Transverse colon (tissue), 4 donors: ENCODE results near the gene CNTNAP2. TPM values are rescaled to one million over a fixed set of nuclear protein-coding genes. Genes with fewer than 3 reads are reported as not detected.

ENCODE experiments used
- DNase-seq: peaks from one replicate; pipeline ENCODE4 v3.0.0-alpha.2; 2019
- H3K27ac ChIP-seq, 4 donors: fragments of 200-600 bp; sonication (generic); 2 replicates each; pipeline ENCODE4 v1.5.1; 2016 to 2018; ENCODE audit warnings: inconsistent platforms in 4 of 4
- H3K27me3 ChIP-seq: fragments of 200-600 bp; sonication (generic); 2 replicates; pipeline ENCODE4 v1.5.1; 2017; ENCODE audit warnings: inconsistent platforms
- H3K36me3 ChIP-seq, 4 donors: fragments of 200-600 bp; sonication (generic); 2 replicates each; pipeline ENCODE4 v1.5.1; 2017 to 2019; ENCODE audit warnings: inconsistent platforms in 4 of 4
- H3K4me1 ChIP-seq, 4 donors: fragments of 200-600 bp; sonication (generic); 2 replicates each; pipeline ENCODE4 v1.5.1; 2017 to 2020; ENCODE audit warnings: inconsistent platforms in 4 of 4
- H3K4me3 ChIP-seq, 4 donors: fragments of 200-600 bp; sonication (generic); 1 replicate in 1 of 4; 2 replicates in 3 of 4; pipeline versions ENCODE4 v1.5.1 to v1.6.1; 2017 to 2019; ENCODE audit warnings: inconsistent platforms in 4 of 4
- H3K9me3 ChIP-seq, 2 donors: fragments of 200-600 bp; sonication (generic); 2 replicates each; pipeline ENCODE4 v1.5.1; 2017 to 2019; ENCODE audit warnings: inconsistent platforms in 2 of 2
- CTCF ChIP-seq, 5 experiments: fragments of 200-600 bp in 3 of 5; fragments of 450-650 bp in 2 of 5; sonication (generic) in 3 of 5; IDR thresholded peaks; 1 replicate in 2 of 5; 2 replicates in 3 of 5; pipeline ENCODE4 v1.5.1; 2016 to 2017; ENCODE audit warnings: antibody characterized with exemption in 5 of 5, inconsistent platforms in 3 of 5, mild to moderate bottlenecking in 2 of 5, moderate library complexity in 1 of 5
- EP300 ChIP-seq: sonication (generic); formaldehyde crosslinking; IDR thresholded peaks from one replicate; pipeline ENCODE4 v1.6.1; 2017; ENCODE audit warnings: antibody characterized with exemption, low read depth
- POLR2A ChIP-seq: fragments of 450-650 bp; IDR thresholded peaks from one replicate; pipeline ENCODE4 v1.6.1; 2016; ENCODE audit warnings: antibody characterized with exemption, mild to moderate bottlenecking, moderate library complexity
- POLR2AphosphoS5 ChIP-seq, 3 donors: sonication (generic); formaldehyde crosslinking; IDR thresholded peaks; one replicate each; pipeline ENCODE4 v1.6.1; 2016; ENCODE audit warnings: antibody characterized with exemption in 3 of 3
- WGBS, 2 donors: methylation state at CpG; one replicate each; pipeline ENCODE4 v1.1.5; 2018; ENCODE audit warnings: low coverage in 1 of 2; 5-methylcytosine and 5-hydroxymethylcytosine counted together
- in situ Hi-C, 4 donors: fragments of 200-750 bp; cut with MboI; loops; one replicate each; pipeline versions ENCODE4 v1.15.0 to v1.15.1; 2017; ENCODE audit warnings: low sequenced_read_pairs in 3 of 4, low pct_ligation_motif_present in 1 of 4, low pct_unique_long_range_greater_than_20kb in 1 of 4
- intact Hi-C: fragments of 100-400 bp; cut with DNase I; formaldehyde crosslinking; loops from one replicate; pipeline ENCODE4 v1.15.1; 2023; ENCODE audit warnings: low total_unique reads
- total RNA-seq, 4 donors: library from RNA; depleted of rRNA; stranded (reverse); fragments of >200 nt; gene quantifications; one replicate each; pipeline ENCODE4 v1.1.0, GENCODE V29; 2016

CNTNAP2 gene
- total RNA-seq, 4 donors from 2014 or later = 0.60 to 2.9 (median 2.4) TPM

- 55 to 65% methylated on average over 6 of the region's 6 CpGs for WGBS, 2 donors
- no peak overlapping the region for H3K4me3 ChIP-seq
- DNase-seq = no peak
- TF ChIP-seq CTCF (IDR thresholded peaks at IDR 0.05) (no peak), EP300 (no peak), POLR2A (no peak), POLR2AphosphoS5 (IDR thresholded peaks at IDR 0.05) (no peak)
- no peaks in the 10 kb centered on the region for H3K36me3 ChIP-seq
- no peak overlapping the region for H3K27ac ChIP-seq
- intact Hi-C loops = no loop called here
- no peaks in the 10 kb centered on the region for H3K4me1 ChIP-seq
- no peaks in the 10 kb centered on the region for H3K27me3 ChIP-seq
- in situ Hi-C loops = loop anchor here (25.0 kb wide), 1 partner anchor 1047 kb away; no protein-coding TSS in a partner anchor
- no peaks in the 10 kb centered on the region for H3K9me3 ChIP-seq
Measured at GRCh38 chr7:146084086-146084485, 32.5 kb upstream of the CNTNAP2 start.

GRCh38 chr7:146090023-146090645 lies 26.5 kb upstream of the CNTNAP2 start:
- Histone ChIP-seq H3K9me3 (no peaks in the 10 kb centered on the region), H3K4me3 (no peak overlapping the region), H3K27me3 (no peaks in the 10 kb centered on the region), H3K27ac (no peak overlapping the region), H3K36me3 (no peaks in the 10 kb centered on the region), H3K4me1 (no peaks in the 10 kb centered on the region)
- no peak for DNase-seq
- intact Hi-C loops = no loop called here
- 0 to 4% methylated on average over 2 to 4 of the region's 4 CpGs for WGBS, 2 donors
- in situ Hi-C loops = loop anchor here (25.0 kb wide), 1 partner anchor 1053 kb away; no protein-coding TSS in a partner anchor
- TF ChIP-seq POLR2A (no peak), EP300 (no peak), POLR2AphosphoS5 (IDR thresholded peaks at IDR 0.05) (no peak), CTCF (IDR thresholded peaks at IDR 0.05) (peak; percentile 48 to 63 (median 52))

DNA sequence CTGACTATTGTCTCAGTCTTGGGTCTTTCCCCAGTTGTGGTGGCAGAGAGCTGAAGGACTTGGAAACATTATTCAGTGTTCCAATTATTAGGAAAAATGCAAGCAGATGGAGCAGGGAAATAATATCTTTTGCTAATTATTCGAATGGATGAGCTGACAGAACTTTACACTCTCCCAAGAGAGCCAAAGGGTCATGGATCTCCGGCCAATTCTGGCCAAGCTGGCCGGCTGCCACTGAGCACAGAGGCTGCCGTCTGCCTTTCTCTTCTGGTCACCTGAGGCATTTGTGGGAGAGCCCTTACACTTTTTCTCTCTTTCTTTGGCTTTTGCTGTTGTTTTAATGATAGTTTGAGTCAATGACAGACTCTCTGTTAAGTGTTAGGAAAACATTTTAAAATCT lies 22.2 kb upstream of the CNTNAP2 start:
- no peaks in the 10 kb centered on the region for H3K27me3 ChIP-seq
- H3K4me3 ChIP-seq = no peak overlapping the region
- WGBS, 2 donors = 45 to 50% methylated on average over 4 of the region's 4 CpGs
- in situ Hi-C loops = loop anchor here (25.0 kb wide), 1 partner anchor 1057 kb away; no protein-coding TSS in a partner anchor
- intact Hi-C loops = no loop called here
- no peaks in the 10 kb centered on the region for H3K36me3 ChIP-seq
- no peaks in the 10 kb centered on the region for H3K9me3 ChIP-seq
- no peak for DNase-seq
- TF ChIP-seq EP300 = no peak
- no peak for TF ChIP-seq CTCF (IDR thresholded peaks at IDR 0.05)
- no peak for TF ChIP-seq POLR2A
- no peak for TF ChIP-seq POLR2AphosphoS5 (IDR thresholded peaks at IDR 0.05)
- H3K27ac ChIP-seq = no peak overlapping the region
- H3K4me1 ChIP-seq = no peaks in the 10 kb centered on the region

- Histone ChIP-seq H3K4me3 (no peak overlapping the region), H3K27ac (no peak overlapping the region), H3K27me3 (no peaks in the 10 kb centered on the region), H3K4me1 (no peaks in the 10 kb centered on the region), H3K9me3 (no peaks in the 10 kb centered on the region), H3K36me3 (no peaks in the 10 kb centered on the region)
- in situ Hi-C loops (loop anchor here (25.0 kb wide), 1 partner anchor 1060 kb away; no protein-coding TSS in a partner anchor), intact Hi-C loops (no loop called here)
- WGBS, 2 donors = 48 to 56% methylated on average over 5 of the region's 5 CpGs
- DNase-seq = no peak
- TF ChIP-seq EP300 (no peak), POLR2AphosphoS5 (IDR thresholded peaks at IDR 0.05) (no peak), POLR2A (no peak), CTCF (IDR thresholded peaks at IDR 0.05) (no peak)
Measured at GRCh38 chr7:146096994-146097393, 19.6 kb upstream of the CNTNAP2 start.
